HEK293T (cell line): Measurements from ENCODE around the gene OCEL1.

ENCODE experiments used
- ARNT ChIP-seq: fragments of 450-650 bp; IDR thresholded peaks from 2 replicates; pipeline ENCODE4 v1.6.1; 2017; ENCODE audit warnings: mild to moderate bottlenecking
- BHLHE40 ChIP-seq: fragments of 450-650 bp; IDR thresholded peaks from 2 replicates; pipeline ENCODE4 v1.6.1; 2016; ENCODE audit warnings: mild to moderate bottlenecking, moderate library complexity, borderline replicate concordance
- CTBP1 ChIP-seq: fragments of 450-650 bp; IDR thresholded peaks from 2 replicates; pipeline ENCODE4 v1.6.1; 2016; ENCODE audit warnings: borderline replicate concordance
- ELF4 ChIP-seq: fragments of 450-650 bp; IDR thresholded peaks from 2 replicates; pipeline ENCODE4 v1.6.1; 2017; ENCODE audit warnings: antibody characterized with exemption
- FOXA1 ChIP-seq: fragments of 450-650 bp; IDR thresholded peaks from 2 replicates; pipeline ENCODE4 v1.6.1; 2016; ENCODE audit warnings: mild to moderate bottlenecking
- FOXK2 ChIP-seq: fragments of 450-650 bp; IDR thresholded peaks from 2 replicates; pipeline ENCODE4 v1.6.1; 2016; ENCODE audit warnings: mild to moderate bottlenecking
- FOXM1 ChIP-seq: fragments of 450-650 bp; IDR thresholded peaks from 2 replicates; pipeline ENCODE4 v1.6.1; 2017; ENCODE audit warnings: mild to moderate bottlenecking, borderline replicate concordance
- HDGF ChIP-seq: fragments of 450-650 bp; IDR thresholded peaks from 2 replicates; pipeline ENCODE4 v1.6.1; 2017; ENCODE audit warnings: antibody characterized with exemption, borderline replicate concordance
- L3MBTL2 ChIP-seq: fragments of 450-650 bp; conservative IDR thresholded peaks from 2 replicates; pipeline ENCODE4 v1.6.1; 2016; ENCODE audit warnings: mild to moderate bottlenecking
- LEF1 ChIP-seq: fragments of 450-650 bp; IDR thresholded peaks from 2 replicates; pipeline ENCODE4 v1.6.1; 2017; ENCODE audit warnings: mild to moderate bottlenecking, borderline replicate concordance
- NFRKB ChIP-seq: fragments of 450-650 bp; IDR thresholded peaks from 2 replicates; pipeline ENCODE4 v1.6.1; 2016; ENCODE audit warnings: mild to moderate bottlenecking, moderate library complexity
- PKNOX1 ChIP-seq: fragments of 450-650 bp; IDR thresholded peaks from 2 replicates; pipeline ENCODE4 v1.6.1; 2016
- SP1 ChIP-seq: fragments of 450-650 bp; IDR thresholded peaks from 2 replicates; pipeline ENCODE4 v1.6.1; 2017
- SUZ12 ChIP-seq: fragments of 450-650 bp; IDR thresholded peaks from 2 replicates; pipeline ENCODE4 v1.6.1; 2016; ENCODE audit warnings: mild to moderate bottlenecking

GRCh38 chr19:17266589-17266974 is 40.6 kb downstream of the OCEL1 start:
- TF ChIP-seq ARNT (no peak), CTBP1 (no peak), ELF4 (peak; percentile 38), FOXA1 (no peak), SUZ12 (no peak), L3MBTL2 (no peak), SP1 (no peak), FOXM1 (no peak), NFRKB (no peak), HDGF (no peak), BHLHE40 (no peak), LEF1 (no peak), PKNOX1 (no peak), FOXK2 (no peak)
